Amygdala (tissue), 56 donors: ENCODE results near the gene SHROOM3.

Experiments
- DNase-seq, 56 donors: peaks; one replicate each; lab custom pipeline; 2025; lab: John Stamatoyannopoulos, UW

SHROOM3 gene

DNA sequence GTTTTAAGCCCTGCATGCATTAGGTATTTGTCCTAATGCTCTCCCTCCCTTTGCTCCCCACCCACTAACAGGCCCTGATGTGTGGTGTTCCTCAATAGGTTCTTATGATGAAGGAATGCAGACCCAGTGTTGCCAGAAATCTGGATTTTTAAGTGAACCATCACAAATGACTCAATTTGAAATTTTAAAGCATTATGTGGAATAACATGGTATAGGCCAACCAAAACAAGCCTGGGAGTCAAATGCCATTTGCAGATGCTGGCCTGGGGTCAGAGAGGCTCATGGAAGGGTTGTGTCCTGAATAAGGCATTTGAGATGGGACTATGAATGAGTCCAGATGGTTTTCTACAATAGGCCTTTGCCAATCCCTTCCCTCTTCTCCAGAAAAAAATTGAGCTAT is 179.6 kb downstream of the SHROOM3 start:
- no peak for DNase-seq

DNA sequence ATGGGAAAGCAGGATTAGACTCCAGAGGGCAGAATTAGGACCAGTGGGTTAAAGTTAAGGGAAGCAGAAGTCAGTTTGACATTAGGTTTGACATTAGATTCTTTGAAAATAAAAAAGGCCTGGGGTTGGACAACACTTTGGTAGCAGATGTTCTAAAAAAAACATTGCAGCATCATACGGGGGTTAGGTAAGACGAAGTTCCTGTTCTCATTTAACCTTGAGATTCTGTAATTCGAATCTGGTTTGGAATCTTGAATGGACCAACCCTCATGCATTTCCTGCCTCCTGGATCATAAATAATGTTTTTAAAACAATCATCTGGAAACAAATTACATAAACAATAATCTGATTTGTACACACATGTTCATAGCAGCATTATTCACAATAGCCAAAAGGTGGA is 181.0 kb downstream of the SHROOM3 start:
- DNase-seq, result no peak

DNA sequence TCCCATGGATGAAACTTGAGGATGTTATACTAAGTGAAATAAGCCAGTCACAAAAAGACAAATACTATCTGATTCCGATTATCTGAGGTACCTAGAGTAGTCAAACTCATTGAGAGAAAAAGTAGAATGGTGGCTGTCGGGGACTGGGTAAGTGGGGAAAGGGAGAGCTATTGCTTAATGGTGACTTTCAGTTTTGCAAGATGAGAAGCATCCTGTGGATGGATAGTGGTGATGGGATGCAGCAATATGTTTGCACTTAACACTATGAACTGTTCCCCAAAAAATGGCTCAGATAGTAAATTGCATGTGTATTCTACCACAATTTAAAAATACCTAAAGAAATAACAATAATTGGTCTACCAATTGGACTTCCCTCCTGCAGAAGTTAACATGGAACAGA is 181.5 kb downstream of the SHROOM3 start:
- no peak for DNase-seq

DNA sequence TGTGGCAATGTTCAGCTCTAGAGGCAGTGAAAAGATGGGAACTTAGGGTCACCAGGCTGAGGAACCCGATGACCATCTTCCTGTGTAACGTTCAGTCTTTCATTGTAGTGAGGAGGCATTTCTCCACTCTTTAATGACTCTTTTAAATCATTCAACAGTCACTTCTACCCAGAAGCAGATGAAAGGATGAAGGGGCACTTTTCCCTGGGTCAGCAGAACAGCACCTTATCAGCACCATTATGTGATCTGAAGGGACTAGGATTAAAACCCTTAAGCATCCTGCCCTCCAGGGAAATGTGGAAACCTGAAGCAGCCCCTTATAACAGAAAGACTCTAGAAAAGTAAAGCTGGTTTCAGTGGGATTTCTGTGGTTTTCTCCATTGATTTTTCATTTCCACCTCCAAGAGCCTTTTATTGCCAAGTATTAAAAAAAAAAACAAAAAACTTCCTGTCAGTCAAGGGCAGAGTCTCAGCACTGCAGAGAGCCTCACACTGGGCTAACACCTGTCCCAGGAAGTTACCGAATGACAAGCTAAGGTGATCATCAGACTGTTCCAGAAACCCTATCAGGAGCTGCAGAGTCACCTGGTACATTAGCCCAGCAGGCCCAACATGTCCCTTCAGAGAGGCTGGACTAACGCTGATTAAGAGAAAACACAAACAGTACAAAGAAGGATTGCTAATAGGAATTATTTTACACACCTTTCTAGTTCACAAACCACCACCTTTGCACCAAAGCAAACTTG is 185.9 kb downstream of the SHROOM3 start:
- no peak for DNase-seq

DNA sequence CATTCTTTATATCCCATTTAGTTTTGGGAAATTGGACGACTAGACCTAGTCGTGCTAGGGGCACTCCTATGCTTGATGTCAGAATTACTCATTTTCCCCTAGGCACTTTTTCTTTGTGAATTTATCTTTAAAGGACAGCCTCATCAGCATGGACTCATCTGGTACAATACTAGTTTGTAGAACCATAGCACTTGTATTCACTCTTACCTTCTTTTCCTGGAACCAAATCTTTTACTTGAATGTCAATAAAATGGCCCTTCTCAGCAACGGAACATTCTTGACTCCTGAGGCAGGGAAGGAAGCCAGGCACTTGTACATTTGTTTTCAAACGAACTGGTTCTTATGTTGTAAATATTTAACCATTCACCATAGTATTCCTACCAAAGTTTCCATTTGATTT is 187.1 kb downstream of the SHROOM3 start:
- no peak for DNase-seq

DNA sequence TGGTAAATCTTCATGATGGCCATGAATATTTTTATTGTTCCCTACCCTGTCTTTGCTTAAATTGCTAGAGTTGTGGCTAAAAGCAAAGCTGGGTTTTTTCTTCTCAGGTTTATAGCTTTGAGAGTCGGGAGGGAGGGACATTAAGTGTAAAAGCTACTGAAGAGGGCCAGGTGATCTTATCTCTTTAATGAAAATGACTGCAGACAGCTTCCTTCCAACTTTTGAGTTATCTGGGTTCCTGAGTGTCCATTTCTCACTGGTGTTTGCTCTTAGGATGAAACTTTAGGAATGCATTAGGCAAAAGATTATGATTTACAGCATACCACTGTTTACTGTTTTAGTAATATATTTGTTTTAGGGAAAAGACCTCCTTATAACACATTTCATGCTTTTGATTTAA is 187.7 kb downstream of the SHROOM3 start:
- DNase-seq, result no peak

DNA sequence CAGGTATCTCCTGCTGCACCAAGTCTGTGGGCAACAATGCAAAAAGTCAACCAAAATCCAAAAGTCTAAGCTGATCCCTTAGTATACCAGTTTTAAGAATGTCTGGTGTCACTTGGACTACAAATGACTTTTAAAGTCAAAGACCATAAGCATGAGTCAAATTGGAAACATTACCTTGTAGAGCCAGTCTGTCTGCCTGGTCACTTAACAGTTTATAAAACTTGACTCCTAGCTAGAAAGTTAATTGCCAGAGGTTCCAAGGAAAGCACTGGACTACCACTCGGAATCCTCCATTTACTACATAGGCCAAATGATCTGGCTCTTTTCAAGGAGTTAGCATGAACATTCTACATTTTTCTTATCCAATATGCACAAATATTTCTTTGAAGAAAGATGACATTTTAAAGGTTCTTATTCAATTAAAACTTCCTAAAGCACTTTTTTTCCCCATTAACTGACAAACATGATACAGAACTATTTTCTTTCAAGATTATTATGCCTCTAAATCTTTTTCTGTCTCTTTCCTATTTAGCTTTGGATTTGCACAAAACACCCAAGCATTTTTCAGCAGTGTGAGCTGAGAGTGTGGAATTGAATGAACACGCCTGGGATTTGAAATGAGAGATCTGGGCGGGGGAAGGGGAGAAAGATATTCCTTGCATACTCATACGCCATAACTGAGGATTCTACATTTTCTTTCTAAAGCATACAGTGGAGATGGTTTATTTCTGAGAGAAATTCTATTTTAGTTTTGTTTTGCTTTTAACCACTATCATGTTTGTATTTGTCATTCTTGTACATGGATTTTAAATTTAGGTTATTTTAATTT is 188.4 kb downstream of the SHROOM3 start:
- no peak for DNase-seq

DNA sequence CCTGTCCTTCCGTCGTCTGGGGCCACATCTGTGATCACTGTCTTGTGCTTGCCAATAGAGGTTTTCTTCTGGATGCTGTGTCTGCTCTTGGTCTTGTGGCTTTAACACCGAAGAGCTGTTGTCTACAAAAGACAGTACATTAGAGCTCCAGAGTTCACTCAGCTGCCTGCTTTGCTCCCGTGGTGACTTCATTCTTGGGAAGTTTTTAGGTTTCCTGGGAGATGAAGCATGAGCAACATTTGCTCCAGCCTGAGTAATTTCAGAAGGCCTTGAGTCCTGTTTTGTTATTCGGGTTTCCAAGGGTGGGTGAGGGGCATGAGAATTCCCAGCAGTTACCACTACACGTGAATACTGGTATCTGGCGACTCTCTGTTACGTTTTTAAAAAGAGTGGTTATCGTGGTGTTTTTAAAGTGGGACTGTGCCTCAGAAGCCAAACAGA is 189.2 kb downstream of the SHROOM3 start:
- peak in 5 of 56 donors; percentile 2 to 27 (median 3) for DNase-seq

DNA sequence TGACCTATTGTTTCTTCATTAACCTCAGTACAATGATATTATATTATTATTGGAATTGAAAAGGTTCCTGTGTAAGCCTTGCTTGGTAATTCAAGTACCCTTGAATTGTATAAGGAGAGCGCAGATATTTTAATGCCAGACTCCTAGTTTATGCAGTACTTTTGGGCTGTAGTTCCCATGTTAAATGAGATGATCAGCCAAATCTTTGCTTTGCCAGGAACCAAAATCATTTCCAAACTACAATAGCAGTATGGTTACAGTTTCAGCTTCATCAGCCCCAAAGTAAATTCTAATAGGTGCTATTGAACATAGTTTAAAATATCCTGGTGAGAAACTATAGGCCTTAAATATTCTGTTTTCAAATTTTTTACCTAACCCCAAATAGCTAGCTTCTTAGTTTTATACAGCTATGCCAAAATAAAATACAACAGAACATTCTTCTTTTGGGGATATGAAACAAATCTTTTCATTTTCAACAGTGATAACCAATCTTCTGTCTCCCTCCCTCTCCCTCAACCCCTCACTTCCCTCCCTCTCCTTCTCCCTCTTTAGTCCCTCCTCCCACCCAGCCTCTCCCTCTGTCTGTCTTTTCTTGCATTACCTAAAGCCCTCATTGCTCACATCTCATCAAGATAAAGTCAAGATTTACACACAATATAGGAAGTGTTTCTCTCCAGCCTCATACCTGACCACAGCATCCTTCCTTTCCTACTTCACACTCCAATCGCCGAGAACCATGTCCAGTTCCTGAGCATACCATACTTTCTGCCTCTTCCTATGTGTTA is 190.1 kb downstream of the SHROOM3 start:
- no peak for DNase-seq

DNA sequence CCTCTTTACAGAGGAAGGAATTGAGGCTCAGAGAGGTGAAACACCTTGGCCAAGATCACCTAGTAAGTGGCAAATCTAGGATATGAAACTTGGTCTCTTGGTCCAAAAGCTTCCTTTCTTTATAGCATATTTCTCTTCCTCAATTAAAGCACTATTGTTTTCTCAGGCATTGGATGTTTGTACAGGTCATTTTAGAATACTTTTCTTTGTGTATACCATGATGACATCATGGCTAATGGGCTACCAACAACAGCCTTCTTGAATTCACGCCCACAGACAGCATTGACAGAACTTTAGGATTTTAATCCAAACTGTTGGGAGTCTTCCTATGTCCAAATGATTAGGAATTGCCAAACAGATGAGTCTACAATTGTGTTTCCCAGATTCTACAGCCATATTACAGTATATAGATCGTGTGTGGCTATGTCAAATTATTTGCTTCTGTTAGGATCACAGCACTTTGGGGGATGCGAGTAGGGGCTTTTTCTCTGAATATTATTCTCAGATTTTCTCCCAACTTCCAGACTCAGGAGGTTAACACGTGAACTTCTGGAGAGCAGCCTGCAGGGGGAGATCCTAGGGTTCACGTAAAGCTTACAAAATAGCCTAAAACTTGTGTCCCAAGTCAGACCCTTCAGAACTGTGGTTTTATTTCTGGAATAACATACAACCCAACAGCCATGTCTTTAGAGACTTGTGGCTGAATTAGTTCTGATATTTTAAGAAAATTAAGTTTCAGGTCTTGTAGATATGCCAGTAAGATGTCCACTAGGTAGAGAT is 191.8 kb downstream of the SHROOM3 start:
- no peak for DNase-seq

DNA sequence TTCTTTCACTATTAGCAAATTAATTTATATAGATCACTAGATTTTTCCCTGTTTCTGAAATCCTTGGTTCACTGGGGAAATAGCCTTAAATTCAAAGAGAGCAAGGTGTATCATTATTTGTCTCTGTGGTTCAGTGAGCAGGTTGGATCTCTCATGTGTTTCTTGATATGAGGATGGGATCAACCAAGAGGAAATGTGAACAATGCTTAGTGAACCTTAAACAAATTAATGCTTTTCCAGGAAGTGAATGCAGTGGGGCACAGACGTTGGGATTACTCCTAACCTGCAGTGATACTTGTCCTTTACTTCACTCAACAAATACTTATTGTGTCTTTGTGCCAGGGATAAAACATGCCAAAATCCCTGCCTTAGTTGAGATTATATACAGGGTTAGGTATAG is 193.2 kb downstream of the SHROOM3 start:
- no peak for DNase-seq

DNA sequence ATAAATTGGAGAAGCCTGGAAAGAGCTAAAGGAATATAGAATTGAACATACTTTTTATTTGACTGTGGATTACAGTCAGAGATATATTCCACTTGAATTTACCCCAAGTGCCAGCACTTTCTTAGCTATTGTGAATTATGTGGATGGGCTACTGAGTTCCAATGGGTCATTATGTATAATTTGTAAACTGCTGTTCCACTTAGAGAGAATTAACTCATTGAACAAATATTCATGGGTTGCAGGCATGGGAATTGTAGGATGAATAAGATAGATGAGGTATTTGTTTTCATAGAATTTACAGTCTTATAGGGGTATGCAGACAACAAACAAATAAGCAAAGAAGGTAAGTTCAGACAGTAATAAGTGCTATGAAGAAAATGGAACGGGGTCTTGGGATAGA is 195.7 kb downstream of the SHROOM3 start:
- DNase-seq, result no peak

DNA sequence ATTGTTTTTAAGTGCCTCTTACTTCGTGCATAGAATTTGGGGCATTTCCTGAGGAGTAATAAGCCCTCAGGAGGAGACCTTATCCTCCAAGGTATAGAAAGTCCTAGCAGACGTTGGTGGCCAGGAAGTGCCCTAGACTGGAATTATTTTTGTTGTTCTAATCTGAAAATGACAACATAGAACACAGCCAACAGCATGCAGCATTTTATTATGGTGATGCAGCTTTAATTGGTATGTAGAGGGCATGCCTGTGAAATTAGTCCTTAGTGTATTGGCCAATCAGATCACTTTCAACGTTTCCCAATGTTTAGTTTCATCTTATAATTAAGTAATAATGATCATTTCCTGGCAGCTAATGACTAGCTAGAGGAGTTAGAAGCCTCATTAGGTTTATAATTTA is 199.2 kb downstream of the SHROOM3 start:
- DNase-seq, result no peak

DNA sequence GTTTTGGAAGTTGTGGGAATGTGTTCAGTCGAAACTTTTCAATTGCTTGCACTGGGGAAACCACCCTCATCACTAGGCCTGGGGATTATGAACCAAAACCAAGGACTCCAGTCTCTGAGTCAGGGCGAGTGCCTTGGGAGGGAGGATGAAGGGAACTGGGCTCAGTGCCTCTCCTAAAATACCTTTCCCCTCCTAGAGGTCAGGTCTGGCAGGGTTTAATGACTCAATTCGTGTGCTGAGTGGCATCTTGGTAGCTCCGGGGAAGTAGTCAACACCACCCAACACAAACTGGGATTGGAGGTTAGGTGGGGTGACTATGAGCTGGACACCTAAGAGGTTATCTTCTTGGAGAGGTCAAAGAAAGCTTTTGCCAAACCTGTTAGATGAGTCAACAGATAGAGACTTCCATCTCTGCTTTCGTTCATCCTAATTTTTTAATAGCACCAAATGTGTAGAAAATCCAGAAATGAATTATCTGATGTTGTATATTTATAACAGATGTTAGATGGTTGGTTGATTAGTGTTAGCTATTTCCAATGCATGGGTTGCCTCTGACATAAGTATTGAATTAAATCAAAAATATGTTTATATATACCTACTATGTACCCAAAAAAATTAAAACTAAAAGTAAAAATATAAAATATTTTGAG is 202.8 kb downstream of the SHROOM3 start:
- DNase-seq, result no peak

DNA sequence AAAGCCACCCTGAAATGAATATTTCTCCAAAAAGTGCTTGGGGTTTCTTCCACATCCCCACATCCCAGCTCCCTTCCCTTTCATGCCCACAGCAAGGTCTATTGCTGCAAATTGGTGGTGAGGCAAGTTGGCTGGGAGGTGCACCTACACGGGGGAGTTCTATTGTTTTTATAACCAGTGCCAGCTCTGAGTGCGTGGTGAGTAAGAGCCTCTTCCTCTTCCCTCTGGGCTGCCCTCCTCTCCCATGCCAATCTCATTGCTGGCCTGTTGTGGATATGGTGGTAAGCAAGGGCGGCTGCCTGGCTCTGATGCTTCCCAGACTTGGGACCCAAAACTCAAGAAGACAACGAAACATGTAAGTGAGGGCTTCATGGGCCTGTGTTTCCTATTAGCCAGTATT is 204.3 kb downstream of the SHROOM3 start:
- DNase-seq, result no peak

DNA sequence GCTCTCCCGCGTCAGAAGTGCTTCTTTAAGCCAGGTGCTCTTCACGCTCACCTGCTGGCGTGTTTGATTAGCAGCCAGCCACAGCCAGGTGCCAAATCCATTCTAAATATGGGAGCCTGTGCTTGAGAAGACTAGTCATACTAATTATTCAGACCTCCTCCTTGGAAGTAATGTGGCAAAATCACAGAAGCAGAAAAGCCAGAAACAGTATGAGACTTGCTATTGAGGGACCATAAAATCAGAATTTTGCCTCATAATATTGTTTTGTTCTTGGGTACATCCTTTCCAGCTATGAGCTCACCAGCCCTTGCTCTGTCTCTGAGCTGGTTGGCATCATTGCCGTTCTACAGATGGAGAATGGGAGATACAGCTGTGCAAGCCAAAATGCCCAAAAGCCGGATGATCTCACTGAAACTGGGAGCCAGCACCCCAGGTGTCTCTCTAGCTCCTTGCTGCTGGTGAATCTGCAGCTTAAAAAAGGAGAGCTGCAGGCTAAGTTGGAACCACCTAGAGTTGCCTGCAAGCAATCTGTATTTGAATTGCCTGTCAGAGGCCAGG is 205.4 kb downstream of the SHROOM3 start:
- DNase-seq, result no peak

DNA sequence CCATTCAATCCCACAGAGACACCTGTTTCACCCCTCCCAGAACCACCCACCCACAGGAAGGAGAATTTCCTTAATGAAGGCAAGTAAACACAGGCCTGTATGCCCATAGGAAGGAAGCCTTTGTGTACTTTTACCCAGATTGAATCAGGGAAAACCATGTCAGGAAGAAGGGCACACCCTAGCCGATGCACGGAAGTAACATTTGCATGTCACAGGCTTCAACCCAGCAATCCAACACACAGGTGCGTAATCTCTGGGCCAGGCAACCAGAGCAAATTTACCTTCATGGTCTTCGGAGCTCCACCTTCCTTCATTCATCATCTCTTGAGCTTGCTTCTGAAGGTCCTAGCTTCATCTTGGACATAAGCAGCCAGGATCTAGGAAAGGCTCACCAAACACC is 206.3 kb downstream of the SHROOM3 start:
- DNase-seq, result no peak

DNA sequence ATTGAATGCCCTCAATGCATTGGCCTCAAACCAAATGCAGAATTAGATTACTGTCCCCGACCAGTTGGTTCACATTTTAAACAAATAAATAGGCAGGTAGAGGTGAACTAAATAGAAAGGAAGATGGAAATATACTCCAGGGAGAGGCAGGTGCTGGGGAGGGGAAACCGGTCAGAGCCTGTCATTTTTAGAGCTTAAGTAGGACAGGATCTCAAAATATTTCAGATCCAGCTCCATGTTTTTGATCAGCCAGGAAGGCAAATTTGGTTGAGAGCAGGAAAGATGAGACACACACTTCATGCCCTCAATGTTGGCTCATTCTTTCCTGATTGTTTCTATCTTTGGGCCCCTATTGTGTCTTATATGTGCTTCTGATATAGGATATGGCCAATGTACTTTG is 206.7 kb downstream of the SHROOM3 start:
- no peak for DNase-seq

DNA sequence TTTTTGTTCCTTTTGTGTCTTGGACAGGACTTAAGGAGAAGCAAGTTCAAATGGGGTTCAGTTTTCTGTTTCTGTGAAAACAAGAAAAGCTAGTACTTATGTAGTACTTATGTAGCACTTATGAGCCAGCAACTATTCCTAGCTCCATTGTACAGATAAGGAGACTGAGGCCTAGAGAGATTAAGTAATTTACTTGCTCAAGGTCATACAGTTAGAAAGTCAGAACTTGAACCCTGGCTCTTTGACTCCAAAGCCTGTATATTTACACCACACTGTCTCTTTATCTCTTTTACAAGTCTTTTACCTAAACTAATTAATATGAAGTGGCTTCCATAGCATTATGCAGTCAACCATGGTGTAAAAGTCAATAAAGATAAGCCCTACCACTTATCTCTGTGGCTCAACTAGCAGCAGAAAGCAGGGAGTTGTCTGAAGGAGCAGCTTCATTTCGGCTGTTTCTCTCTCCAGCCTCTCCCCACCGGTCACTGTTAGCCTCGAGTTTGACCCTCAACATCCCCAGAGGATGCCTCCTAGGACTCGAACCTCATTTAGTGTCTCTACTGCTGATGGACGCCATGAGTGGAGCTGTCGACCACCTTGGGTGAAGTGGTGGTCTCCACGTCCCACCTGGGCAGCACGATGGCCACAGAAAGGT is 209.9 kb downstream of the SHROOM3 start:
- no peak for DNase-seq
